HepG2 (cell line): Measurements from ENCODE around the gene CMIP. TPM values are rescaled to one million over a fixed set of nuclear protein-coding genes. Genes with fewer than 3 reads are reported as not detected.
A peak's percentile ranks its signal among the peaks of the same experiment; 100 is the strongest.

Experiments used
- ATAC-seq: fragments of 200-7000 bp; cut with Tn5 transposase; 3 replicates; pipeline ENCODE4 v1.9.1; 2020; ENCODE audit warnings: mild to moderate bottlenecking, moderate library complexity
- BruUV-seq: library from RNA; stranded (reverse); fragments of 400-500 nt; replicated peaks from 2 replicates; lab custom pipeline; 2021; lab: Mats Ljungman, UMichigan
- CTCF ChIA-PET: fragments of 300-600 bp; formaldehyde crosslinking; extraction: SDS; loops from one replicate; lab custom pipeline; 2021; ENCODE audit warnings: low total read pairs, inconsistent platforms, low intra/inter-chr PET ratio; lab: Yijun Ruan, JAX
- POLR2A ChIA-PET: fragments of 350-600 bp; sonication (Branson Sonifier 250); formaldehyde crosslinking; loops from one replicate; lab custom pipeline; 2020; ENCODE audit warnings: antibody characterized with exemption, inconsistent platforms; lab: Yijun Ruan, JAX
- DNase-seq: peaks from one replicate; pipeline ENCODE4 v3.0.0-alpha.2; 2015; ENCODE audit warnings: low spot score
- FAIRE-seq: peaks from 3 replicates; lab custom pipeline; 2011; peaks lifted over from hg19 to GRCh38; lab: Jason Lieb, UNC
- H2AFZ ChIP-seq: one replicate; pipeline ENCODE4 v1.6.1; 2011; ENCODE audit warnings: low read length, inconsistent platforms
- H3K27ac ChIP-seq: fragments of 300-600 bp; 3 replicates; pipeline ENCODE4 v1.8.0; 2011; ENCODE audit warnings: mixed run types, mild to moderate bottlenecking, mixed read lengths, low read length, inconsistent platforms; ENCODE audit not compliant: insufficient read depth; ENCODE audit errors: extremely low read length
- H3K27me3 ChIP-seq, 2 experiments: fragments of 200-600 bp in 1 of 2; 2 replicates in 1 of 2; 3 replicates in 1 of 2; pipeline versions ENCODE4 v1.6.0 to v1.8.0; 2011; ENCODE audit warnings: low read length in 2 of 2, mild to moderate bottlenecking in 2 of 2, moderate library complexity in 2 of 2, inconsistent platforms in 1 of 2; ENCODE audit not compliant: insufficient read depth in 2 of 2, control insufficient read depth in 1 of 2
- H3K36me3 ChIP-seq, 2 experiments: fragments of 200-600 bp in 1 of 2; replicated peaks in 1 of 2; 2 replicates in 1 of 2; 3 replicates in 1 of 2; pipeline versions ENCODE4 v1.5.1 to v1.8.0; 2011; ENCODE audit warnings: low read length in 2 of 2, inconsistent platforms in 1 of 2; ENCODE audit not compliant: insufficient read depth in 2 of 2, control insufficient read depth in 1 of 2
- H3K4me1 ChIP-seq: 2 replicates; pipeline ENCODE4 v1.5.1; 2012; ENCODE audit warnings: low read length, inconsistent platforms; ENCODE audit not compliant: insufficient read depth
- H3K4me2 ChIP-seq: 2 replicates; pipeline ENCODE4 v1.6.0; 2011; ENCODE audit warnings: low read depth, low read length, inconsistent platforms
- H3K4me3 ChIP-seq, 3 experiments: fragments of 200-600 bp in 1 of 3; sonication (generic), shearing (Covaris generic) in 1 of 3; replicated peaks in 1 of 3; 2 replicates each; pipeline ENCODE4 v1.5.1; 2011 to 2016; ENCODE audit warnings: low read length in 3 of 3, inconsistent platforms in 2 of 3, low read depth in 2 of 3, mild to moderate bottlenecking in 2 of 3, control low read depth in 1 of 3, mixed read lengths in 1 of 3; ENCODE audit not compliant: insufficient read depth in 1 of 3
- H3K79me2 ChIP-seq: one replicate; pipeline ENCODE4 v1.6.1; 2011; ENCODE audit warnings: low read length, inconsistent platforms; ENCODE audit not compliant: insufficient read depth
- H3K9ac ChIP-seq: 2 replicates; pipeline ENCODE4 v1.6.0; 2011; ENCODE audit warnings: mild to moderate bottlenecking, low read depth, low read length, inconsistent platforms; ENCODE audit not compliant: insufficient read depth
- H3K9me3 ChIP-seq: 2 replicates; pipeline ENCODE4 v1.5.1; 2012; ENCODE audit warnings: mild to moderate bottlenecking, low read length
- H4K20me1 ChIP-seq: 2 replicates; pipeline ENCODE4 v1.6.0; 2011; ENCODE audit warnings: inconsistent platforms, mild to moderate bottlenecking, low read length, moderate library complexity; ENCODE audit not compliant: insufficient read depth
- RCOR2 ChIP-seq: IDR thresholded peaks from 2 replicates; pipeline ENCODE4 v1.6.1; 2016; ENCODE audit warnings: missing biosample characterization, missing genetic modification reagents
- SP2 ChIP-seq: sonication (generic); formaldehyde crosslinking; IDR thresholded peaks from 2 replicates; pipeline ENCODE4 v1.5.1; 2020; ENCODE audit warnings: mild to moderate bottlenecking, missing genetic modification reagents
- ZMYM3 ChIP-seq: sonication (generic); formaldehyde crosslinking; IDR thresholded peaks from 2 replicates; pipeline ENCODE4 v1.5.1; 2020; ENCODE audit warnings: mild to moderate bottlenecking, missing genetic modification reagents
- ZNF629 ChIP-seq: sonication (generic); formaldehyde crosslinking; conservative IDR thresholded peaks from 2 replicates; pipeline ENCODE4 v1.5.0; 2020; ENCODE audit warnings: missing genetic modification reagents
- WGBS: methylation state at CpG from one replicate; pipeline ENCODE4 v1.1.6; 2017; ENCODE audit warnings: low lambda C conversion rate; 5-methylcytosine and 5-hydroxymethylcytosine counted together
- in situ Hi-C: cut with HindIII; loops from 2 replicates; pipeline ENCODE4 v1.10.0; 2017; ENCODE audit warnings: low pct_unique_long_range_greater_than_20kb; ENCODE audit not compliant: extremely low pct_ligation_motif_present
- intact Hi-C: fragments of 100-400 bp; cut with micrococcal nuclease; formaldehyde crosslinking; loops from one replicate; pipeline ENCODE4 v1.10.0; 2022; ENCODE audit not compliant: unreplicated experiment
- polyA plus RNA-seq, 8 experiments: library from polyadenylated mRNA; depleted of rRNA in 3 of 8; stranded (reverse) in 7 of 8; unstranded in 1 of 8; fragments of >200 nt; fragmentation: Illumina TruSeq in 4 of 8; extraction: Trizol in 4 of 8; gene quantifications; 2 replicates each; pipeline versions ENCODE4 v1.2.1 to v1.2.3, GENCODE V29; 2011 to 2016; ENCODE audit warnings: low read depth in 4 of 8, missing spikeins in 1 of 8, mixed read lengths in 1 of 8; ENCODE audit not compliant: insufficient read depth in 1 of 8
- total RNA-seq, 5 experiments: library from RNA; depleted of rRNA; stranded (reverse); fragments of >200 nt; fragmentation: Illumina TruSeq; extraction: Trizol; gene quantifications; 2 replicates each; pipeline ENCODE4 v1.2.3, GENCODE V29; 2016; ENCODE audit warnings: low read depth in 1 of 5
- TF ChIP-seq, protein P1 (sequence below), 2 experiments: sonication (generic) in 1 of 2; formaldehyde crosslinking in 1 of 2; IDR thresholded peaks; 2 replicates each; pipeline versions ENCODE4 v1.4.0 to v1.6.1; 2016 to 2020; ENCODE audit warnings: borderline replicate concordance in 1 of 2, low read depth in 1 of 2, mild to moderate bottlenecking in 1 of 2, missing genetic modification reagents in 1 of 2

Gene CMIP
- total and polyA plus RNA-seq, 2 of the 13 experiments (the other 11 are each of a cell fraction or from before 2014, with no cell fraction given) = 10.9 to 18.1 TPM

DNA sequence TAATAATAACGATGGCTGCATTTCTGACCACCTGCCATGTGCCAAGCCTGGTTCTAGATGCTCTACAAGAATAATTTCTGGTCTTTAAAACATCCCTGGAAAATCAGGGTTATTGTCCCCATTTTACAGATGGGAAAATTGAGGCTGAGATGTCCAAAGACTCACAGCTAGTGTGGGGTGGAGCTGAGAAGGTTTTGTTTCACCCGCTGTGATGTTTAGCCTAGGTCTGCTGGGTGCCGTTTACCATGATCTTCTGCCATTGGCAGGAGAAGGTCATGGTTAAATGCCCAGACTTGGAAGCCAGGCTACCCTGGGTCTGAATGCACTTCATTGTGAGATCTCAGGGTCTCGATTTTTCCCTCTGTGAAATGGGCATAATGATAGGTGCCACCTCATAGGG is 175.4 kb downstream of the CMIP start:
- ATAC-seq (no peak), FAIRE-seq (no peak), DNase-seq (no peak)
- peaks cover 59 to 82% of the 10 kb centered on the region in 2 experiments for H3K36me3 ChIP-seq
- H3K4me2 ChIP-seq = no peak overlapping the region
- no peaks in the 10 kb centered on the region for H3K27me3 ChIP-seq
- H4K20me1 ChIP-seq = peaks cover 80% of the 10 kb centered on the region
- in situ Hi-C loops = loop anchor here (5.0 kb wide), 1 partner anchor 102 kb away; no protein-coding TSS in a partner anchor
- no TSS peak for BruUV-seq
- H2AFZ ChIP-seq = no peak overlapping the region
- peaks cover 13% of the 10 kb centered on the region for H3K79me2 ChIP-seq
- ChIA-PET CTCF (no interaction called here), POLR2A (no interaction called here)
- intact Hi-C loops = loop anchor here (5.0 kb wide), 1 partner anchor 117 kb away; no protein-coding TSS in a partner anchor
- 91% methylated on average over 4 of the region's 4 CpGs for whole genome bisulfite sequencing
- H3K9me3 ChIP-seq = no peaks in the 10 kb centered on the region
- peaks cover 23% of the 10 kb centered on the region for H3K4me1 ChIP-seq
- TF ChIP-seq ZNF629 (peak; percentile 95), SP2 (no peak), RCOR2 (CRISPR knock-in tag) (0 out of 2 replicates have a peak, but pooled peaks have one; percentile 36), ZMYM3 (CRISPR knock-in tag) (peak; percentile 72; the same call in 1 of the 2 replicates)
- TF ChIP-seq, protein P1, sequence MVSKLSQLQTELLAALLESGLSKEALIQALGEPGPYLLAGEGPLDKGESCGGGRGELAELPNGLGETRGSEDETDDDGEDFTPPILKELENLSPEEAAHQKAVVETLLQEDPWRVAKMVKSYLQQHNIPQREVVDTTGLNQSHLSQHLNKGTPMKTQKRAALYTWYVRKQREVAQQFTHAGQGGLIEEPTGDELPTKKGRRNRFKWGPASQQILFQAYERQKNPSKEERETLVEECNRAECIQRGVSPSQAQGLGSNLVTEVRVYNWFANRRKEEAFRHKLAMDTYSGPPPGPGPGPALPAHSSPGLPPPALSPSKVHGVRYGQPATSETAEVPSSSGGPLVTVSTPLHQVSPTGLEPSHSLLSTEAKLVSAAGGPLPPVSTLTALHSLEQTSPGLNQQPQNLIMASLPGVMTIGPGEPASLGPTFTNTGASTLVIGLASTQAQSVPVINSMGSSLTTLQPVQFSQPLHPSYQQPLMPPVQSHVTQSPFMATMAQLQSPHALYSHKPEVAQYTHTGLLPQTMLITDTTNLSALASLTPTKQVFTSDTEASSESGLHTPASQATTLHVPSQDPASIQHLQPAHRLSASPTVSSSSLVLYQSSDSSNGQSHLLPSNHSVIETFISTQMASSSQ (IDR thresholded peaks at IDR 0.05; ENCODE audit: low read depth) = no peak
- TF ChIP-seq, protein P1 (CRISPR knock-in tag; IDR thresholded peaks at IDR 0.05; ENCODE audit: borderline replicate concordance) = no peak
- H3K4me3 ChIP-seq = no peak overlapping the region
- H3K27ac ChIP-seq = no peak overlapping the region
- H3K9ac ChIP-seq = no peak overlapping the region
